ENCODE measurements around the gene RAPGEF2. TPM values are rescaled to one million over a fixed set of nuclear protein-coding genes. Genes with fewer than 3 reads are reported as not detected.

Gene RAPGEF2
- total RNA-seq, 2 donors from 2014 or later, result 38.2 to 46.7 TPM

DNA sequence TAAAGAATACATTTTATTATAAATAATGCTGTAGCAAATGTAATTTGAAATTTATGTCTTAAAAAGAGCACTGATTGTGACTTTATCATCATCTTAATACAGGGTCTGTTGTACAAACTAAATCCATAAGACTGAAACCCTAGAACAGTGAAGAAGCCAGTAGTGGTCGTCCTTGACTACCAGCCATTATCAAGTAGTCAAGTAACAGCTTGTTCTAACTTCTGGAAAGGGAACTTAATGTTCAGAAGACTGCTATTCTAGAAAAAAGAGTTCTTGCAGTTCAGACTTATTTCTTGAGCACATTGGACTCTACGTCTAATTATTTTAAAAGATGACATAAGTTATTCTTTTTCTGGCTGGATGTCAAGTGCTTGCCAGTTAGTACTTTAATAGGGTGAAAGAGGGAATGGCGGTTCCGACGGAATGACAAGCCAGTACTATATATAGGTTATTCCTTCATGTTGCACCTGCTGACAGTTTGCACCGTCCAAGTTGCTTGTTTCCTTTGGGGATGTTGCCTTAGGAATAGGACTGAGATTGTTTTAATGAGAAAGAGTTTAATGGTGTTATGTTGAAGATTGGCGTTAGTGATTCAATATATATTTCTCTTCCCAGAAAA is 109.9 kb downstream of the RAPGEF2 start:
- 76 to 84% methylated on average over 7 of the region's 7 CpGs for WGBS, 2 donors
- ATAC-seq, result no peak
- Histone ChIP-seq H3K4me3 (no peak overlapping the region), H3K4me1 (peaks cover 8% of the 10 kb centered on the region), H3K27me3 (no peaks in the 10 kb centered on the region), H3K27ac (no peak overlapping the region), H3K9me3 (no peaks in the 10 kb centered on the region), H3K36me3 (replicated peaks in 1 of 2; ENCODE audit: insufficient read depth in 1 of 2, low read depth in 2 of 2) (no peaks in the 10 kb centered on the region)
- intact Hi-C loops (cut with DNase I), result no loop called here
- DNase-seq, result no peak
- no peak for TF ChIP-seq POLR2A (IDR thresholded peaks at IDR 0.05)
- TF ChIP-seq, protein P1, sequence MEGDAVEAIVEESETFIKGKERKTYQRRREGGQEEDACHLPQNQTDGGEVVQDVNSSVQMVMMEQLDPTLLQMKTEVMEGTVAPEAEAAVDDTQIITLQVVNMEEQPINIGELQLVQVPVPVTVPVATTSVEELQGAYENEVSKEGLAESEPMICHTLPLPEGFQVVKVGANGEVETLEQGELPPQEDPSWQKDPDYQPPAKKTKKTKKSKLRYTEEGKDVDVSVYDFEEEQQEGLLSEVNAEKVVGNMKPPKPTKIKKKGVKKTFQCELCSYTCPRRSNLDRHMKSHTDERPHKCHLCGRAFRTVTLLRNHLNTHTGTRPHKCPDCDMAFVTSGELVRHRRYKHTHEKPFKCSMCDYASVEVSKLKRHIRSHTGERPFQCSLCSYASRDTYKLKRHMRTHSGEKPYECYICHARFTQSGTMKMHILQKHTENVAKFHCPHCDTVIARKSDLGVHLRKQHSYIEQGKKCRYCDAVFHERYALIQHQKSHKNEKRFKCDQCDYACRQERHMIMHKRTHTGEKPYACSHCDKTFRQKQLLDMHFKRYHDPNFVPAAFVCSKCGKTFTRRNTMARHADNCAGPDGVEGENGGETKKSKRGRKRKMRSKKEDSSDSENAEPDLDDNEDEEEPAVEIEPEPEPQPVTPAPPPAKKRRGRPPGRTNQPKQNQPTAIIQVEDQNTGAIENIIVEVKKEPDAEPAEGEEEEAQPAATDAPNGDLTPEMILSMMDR (IDR thresholded peaks at IDR 0.05), result no peak

DNA sequence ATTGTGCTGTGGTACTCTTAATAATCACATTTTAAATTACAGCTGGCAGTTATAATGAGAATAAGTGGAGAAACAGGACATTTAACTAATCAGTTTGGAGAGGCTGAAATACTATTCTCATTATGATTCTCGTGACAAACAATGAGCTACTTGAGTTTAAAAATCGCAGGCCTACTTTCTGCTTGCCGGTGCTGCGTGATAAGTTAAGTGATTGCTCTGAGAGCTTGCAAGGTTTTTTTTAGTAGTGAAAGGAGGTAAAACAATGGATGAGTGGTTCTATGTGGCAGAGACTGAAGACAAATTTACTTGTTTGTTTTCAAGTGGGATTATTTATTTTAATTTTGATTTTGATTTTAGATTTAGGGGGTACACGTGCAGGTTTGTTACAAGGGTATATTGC is 114.0 kb downstream of the RAPGEF2 start:
- H3K36me3 ChIP-seq (replicated peaks in 1 of 2; ENCODE audit: insufficient read depth in 1 of 2, low read depth in 2 of 2), result no peaks in the 10 kb centered on the region
- DNase-seq (no peak), ATAC-seq (no peak)
- 65 to 83% methylated on average over 5 of the region's 5 CpGs for WGBS, 2 donors
- no peak for TF ChIP-seq POLR2A (IDR thresholded peaks at IDR 0.05)
- TF ChIP-seq, protein P1 (IDR thresholded peaks at IDR 0.05), result no peak
- H3K9me3 ChIP-seq, result no peaks in the 10 kb centered on the region
- H3K27me3 ChIP-seq, result no peaks in the 10 kb centered on the region
- no peak overlapping the region for H3K4me3 ChIP-seq
- no peak overlapping the region for H3K27ac ChIP-seq
- H3K4me1 ChIP-seq, result peaks cover 8% of the 10 kb centered on the region
- intact Hi-C loops (cut with DNase I), result no loop called here

DNA sequence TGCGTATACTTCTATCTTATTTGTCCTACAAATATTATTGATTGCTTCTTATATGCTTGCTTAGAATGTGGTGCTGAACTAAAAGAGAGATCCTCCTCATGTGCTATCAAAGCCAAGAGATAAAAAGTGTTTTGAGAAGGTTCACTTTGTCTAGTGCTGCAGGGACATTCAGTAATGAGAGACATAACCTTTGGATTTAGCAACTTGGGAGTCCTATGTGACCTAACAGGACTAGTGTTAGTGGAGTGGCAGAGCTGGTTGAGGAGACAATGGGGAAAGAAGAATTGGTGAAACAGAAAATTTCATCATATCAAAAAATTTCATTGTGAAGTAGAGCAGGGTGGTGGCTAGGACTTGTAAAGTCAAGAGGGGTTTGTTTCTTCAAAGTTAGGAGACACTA is 117.0 kb downstream of the RAPGEF2 start:
- H3K27ac ChIP-seq, result no peak overlapping the region
- no peaks in the 10 kb centered on the region for H3K36me3 ChIP-seq (replicated peaks in 1 of 2; ENCODE audit: insufficient read depth in 1 of 2, low read depth in 2 of 2)
- H3K27me3 ChIP-seq, result no peaks in the 10 kb centered on the region
- intact Hi-C loops (cut with DNase I), result no loop called here
- TF ChIP-seq POLR2A (IDR thresholded peaks at IDR 0.05), result no peak
- TF ChIP-seq, protein P1 (IDR thresholded peaks at IDR 0.05), result no peak
- H3K4me1 ChIP-seq, result no peaks in the 10 kb centered on the region
- H3K4me3 ChIP-seq, result no peak overlapping the region
- DNase-seq (no peak), ATAC-seq (no peak)
- WGBS, 2 donors, result 86 to 92% methylated on average over 1 of the region's 1 CpG
- no peaks in the 10 kb centered on the region for H3K9me3 ChIP-seq

DNA sequence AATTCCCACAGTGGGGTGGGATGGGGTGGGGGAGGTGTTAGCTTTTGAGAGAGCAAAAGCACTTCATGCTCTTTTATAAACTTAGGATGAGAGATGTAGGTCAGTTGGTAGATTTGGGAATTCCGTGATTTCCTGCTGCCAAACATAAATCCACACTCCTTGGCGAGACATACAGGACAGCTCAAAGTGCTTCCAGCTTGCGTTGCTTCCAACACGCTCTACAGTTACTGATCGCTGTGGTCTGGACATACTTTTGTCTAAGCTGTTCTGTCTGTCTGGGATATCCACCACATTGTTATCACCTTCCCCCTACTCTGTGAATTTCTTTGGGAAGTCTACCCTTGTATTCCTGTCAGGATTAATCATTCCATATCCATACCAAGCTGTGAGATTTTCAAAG is 117.5 kb downstream of the RAPGEF2 start:
- no peak overlapping the region for H3K27ac ChIP-seq
- no peaks in the 10 kb centered on the region for H3K27me3 ChIP-seq
- no peak for TF ChIP-seq POLR2A (IDR thresholded peaks at IDR 0.05)
- TF ChIP-seq, protein P1 (IDR thresholded peaks at IDR 0.05), result no peak
- intact Hi-C loops (cut with DNase I), result no loop called here
- H3K9me3 ChIP-seq, result no peaks in the 10 kb centered on the region
- H3K4me1 ChIP-seq, result no peaks in the 10 kb centered on the region
- 85 to 97% methylated on average over 5 of the region's 5 CpGs for WGBS, 2 donors
- ATAC-seq (no peak), DNase-seq (no peak)
- H3K36me3 ChIP-seq (replicated peaks in 1 of 2; ENCODE audit: insufficient read depth in 1 of 2, low read depth in 2 of 2), result no peaks in the 10 kb centered on the region
- no peak overlapping the region for H3K4me3 ChIP-seq

DNA sequence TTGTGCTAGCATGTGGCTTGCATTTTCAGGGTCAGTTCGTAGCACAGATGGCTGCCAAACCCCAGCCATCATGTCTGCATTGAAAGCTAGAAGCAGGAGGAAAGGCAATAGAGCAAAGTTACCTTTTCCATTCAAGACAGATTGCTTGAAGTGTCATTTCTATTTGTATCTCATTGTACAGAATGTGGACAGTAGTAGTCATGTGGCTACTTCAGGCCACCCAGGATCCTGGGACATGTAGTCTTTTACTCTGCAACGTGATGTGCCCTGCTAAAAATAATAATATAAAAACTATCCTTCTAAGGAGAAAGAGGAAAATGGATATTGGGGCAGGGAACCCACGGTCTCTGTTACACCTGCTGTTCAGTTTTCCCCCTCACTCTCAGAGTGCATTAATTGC is 118.4 kb downstream of the RAPGEF2 start:
- Histone ChIP-seq H3K4me1 (no peaks in the 10 kb centered on the region), H3K9me3 (no peaks in the 10 kb centered on the region), H3K27ac (no peak overlapping the region), H3K36me3 (replicated peaks in 1 of 2; ENCODE audit: insufficient read depth in 1 of 2, low read depth in 2 of 2) (no peaks in the 10 kb centered on the region), H3K27me3 (no peaks in the 10 kb centered on the region), H3K4me3 (no peak overlapping the region)
- DNase-seq (no peak), ATAC-seq (no peak)
- 94 to 97% methylated on average over 3 of the region's 3 CpGs for WGBS, 2 donors
- no peak for TF ChIP-seq POLR2A (IDR thresholded peaks at IDR 0.05)
- TF ChIP-seq, protein P1 (IDR thresholded peaks at IDR 0.05), result no peak
- intact Hi-C loops (cut with DNase I), result no loop called here
